OCI-LY7 (cell line): ENCODE results near the gene SEC24D. TPM values are rescaled to one million over a fixed set of nuclear protein-coding genes. Genes with fewer than 3 reads are reported as not detected.
A peak's percentile ranks its signal among the peaks of the same experiment; 100 is the strongest.

ENCODE experiments used
- BruUV-seq: library from RNA; stranded (reverse); fragments of 400-500 nt; replicated peaks from 2 replicates; lab custom pipeline; 2021; lab: Mats Ljungman, UMichigan
- CTCF ChIA-PET: fragments of 300-600 bp; sonication (Branson Sonifier 250); formaldehyde crosslinking; loops from one replicate; lab custom pipeline; 2022; ENCODE audit warnings: antibody characterized with exemption; ENCODE audit not compliant: unreplicated experiment; lab: Charles Lee
- POLR2A ChIA-PET: fragments of 300-600 bp; sonication (Branson Sonifier 250); formaldehyde crosslinking; loops from one replicate; lab custom pipeline; 2022; ENCODE audit warnings: antibody characterized with exemption; lab: Charles Lee
- DNase-seq: peaks from one replicate; pipeline ENCODE4 v3.0.0-alpha.2; 2015; ENCODE audit warnings: low spot score
- H2AFZ ChIP-seq: fragments of 200-600 bp; sonication (generic), shearing (Covaris generic); 2 replicates; pipeline ENCODE4 v1.6.1; 2014; ENCODE audit warnings: mild to moderate bottlenecking, antibody characterized with exemption, low read length, moderate library complexity
- H3K27ac ChIP-seq: fragments of 200-600 bp; sonication (generic); 2 replicates; pipeline ENCODE4 v1.5.1; 2014; ENCODE audit warnings: mixed run types, low read depth, mild to moderate bottlenecking, moderate library complexity, low read length, inconsistent platforms; ENCODE audit not compliant: poor library complexity, severe bottlenecking
- H3K36me3 ChIP-seq: fragments of 200-600 bp; sonication (generic); 2 replicates; pipeline ENCODE4 v1.6.1; 2014; ENCODE audit warnings: mild to moderate bottlenecking, antibody characterized with exemption, low read length, moderate library complexity, mixed read lengths; ENCODE audit not compliant: insufficient read depth
- H3K4me1 ChIP-seq: fragments of 200-600 bp; sonication (generic); 2 replicates; pipeline ENCODE4 v1.5.1; 2014; ENCODE audit warnings: mild to moderate bottlenecking, low read length; ENCODE audit not compliant: insufficient read depth, poor library complexity, severe bottlenecking
- H3K4me2 ChIP-seq: fragments of 200-600 bp; sonication (generic); 2 replicates; pipeline ENCODE4 v1.6.1; 2014; ENCODE audit warnings: mild to moderate bottlenecking, low read length
- H3K4me3 ChIP-seq: fragments of 200-600 bp; sonication (generic); 2 replicates; pipeline ENCODE4 v1.5.1; 2014; ENCODE audit warnings: mild to moderate bottlenecking, low read depth, low read length; ENCODE audit not compliant: poor library complexity, severe bottlenecking
- H3K79me2 ChIP-seq: fragments of 200-600 bp; sonication (generic); 2 replicates; pipeline ENCODE4 v1.6.1; 2016; ENCODE audit warnings: low read depth, mild to moderate bottlenecking, low read length, moderate library complexity, mixed read lengths; ENCODE audit not compliant: insufficient read depth
- H3K9me2 ChIP-seq: fragments of 200-600 bp; sonication (generic); 2 replicates; pipeline ENCODE4 v1.6.1; 2016; ENCODE audit warnings: mild to moderate bottlenecking, low read length, mixed read lengths; ENCODE audit not compliant: insufficient read depth
- H3K9me3 ChIP-seq: fragments of 200-600 bp; sonication (generic); 2 replicates; pipeline ENCODE4 v1.6.1; 2014; ENCODE audit warnings: mild to moderate bottlenecking, mixed run types, low read length, mixed read lengths
- H4K20me1 ChIP-seq: fragments of 200-600 bp; sonication (generic); 2 replicates; pipeline ENCODE4 v1.6.1; 2014; ENCODE audit warnings: mild to moderate bottlenecking, antibody characterized with exemption, low read length, moderate library complexity, mixed read lengths; ENCODE audit not compliant: insufficient read depth
- EZH2phosphoT487 ChIP-seq: fragments of 200-600 bp; sonication (generic); IDR thresholded peaks from 2 replicates; pipeline ENCODE4 v1.6.1; 2018; ENCODE audit warnings: low read depth, borderline replicate concordance, mild to moderate bottlenecking, mixed run types, antibody characterized with exemption, low read length, moderate library complexity, mixed read lengths
- intact Hi-C: fragments of 100-400 bp; cut with micrococcal nuclease; formaldehyde crosslinking; loops from one replicate; pipeline ENCODE4 v1.10.0; 2022; ENCODE audit not compliant: unreplicated experiment
- total RNA-seq, 2 experiments: library from RNA; depleted of rRNA in 1 of 2; stranded (reverse); fragments of >200 nt in 1 of 2; shearing (Covaris generic) in 1 of 2; gene quantifications; 2 replicates each; pipeline ENCODE4 v1.2.3, GENCODE V29; 2014 to 2022
- TF ChIP-seq, protein P1 (sequence below): fragments of 200-600 bp; sonication (generic); conservative IDR thresholded peaks from 2 replicates; pipeline ENCODE4 v1.5.1; 2014; ENCODE audit warnings: mild to moderate bottlenecking, antibody characterized with exemption, low read length, moderate library complexity, mixed read lengths

The SEC24D gene
- total RNA-seq, 2 experiments from 2014 or later, result 15.1 to 56.1 TPM

GRCh38 chr4:118683513-118683912, 152.4 kb downstream of the SEC24D start:
- Histone ChIP-seq H2AFZ (peak overlapping the region; percentile 95), H3K27ac (no peak overlapping the region), H3K4me3 (peak overlapping the region; percentile 2), H3K9me2 (no peaks in the 10 kb centered on the region), H3K36me3 (peaks cover 10% of the 10 kb centered on the region), H3K4me2 (peak overlapping the region; percentile 31), H3K4me1 (peaks cover 24% of the 10 kb centered on the region), H3K79me2 (peaks cover 25% of the 10 kb centered on the region), H4K20me1 (peaks cover 4% of the 10 kb centered on the region; the same call in 1 of the 2 replicates), H3K9me3 (no peaks in the 10 kb centered on the region)
- ChIA-PET CTCF (no interaction called here), POLR2A (interaction anchor here (0.7 to 1.1 kb wide), 2 partner anchors 60 to 104 kb away, joined by 3 to 5 read pairs; no protein-coding TSS in a partner anchor)
- intact Hi-C loops, result no loop called here
- BruUV-seq, result no TSS peak
- peak; percentile 44 for DNase-seq
- no peak for TF ChIP-seq EZH2phosphoT487

DNA sequence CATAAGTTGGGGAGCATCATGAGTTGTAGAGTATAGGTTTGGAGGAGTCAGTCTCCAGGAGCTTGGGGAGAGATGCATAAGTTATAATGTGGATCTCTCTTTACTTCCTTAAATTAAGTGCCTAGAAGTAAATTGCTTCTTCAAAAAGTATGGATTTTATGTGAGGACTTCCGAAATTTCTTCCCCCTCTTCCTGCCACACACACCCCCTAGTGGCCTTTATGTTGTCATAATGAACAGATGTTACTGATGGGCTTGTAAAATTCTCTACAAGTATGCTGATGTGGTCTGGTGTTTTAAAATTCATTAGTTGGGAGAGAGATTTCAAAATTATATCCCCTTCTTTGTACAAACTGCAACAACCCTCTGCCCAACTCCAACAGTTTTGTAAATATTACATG, 153.0 kb downstream of the SEC24D start:
- Histone ChIP-seq H3K9me2 (no peaks in the 10 kb centered on the region), H3K4me3 (peak overlapping the region; percentile 2), H2AFZ (peak overlapping the region; percentile 95), H3K9me3 (no peaks in the 10 kb centered on the region), H3K36me3 (peaks cover 4% of the 10 kb centered on the region), H3K27ac (no peak overlapping the region), H3K4me1 (peaks cover 24% of the 10 kb centered on the region), H3K4me2 (peak overlapping the region; percentile 31), H4K20me1 (peaks cover 4% of the 10 kb centered on the region; the same call in 1 of the 2 replicates), H3K79me2 (peaks cover 25% of the 10 kb centered on the region)
- peak; percentile 39 for DNase-seq
- no TSS peak for BruUV-seq
- CTCF ChIA-PET, result no interaction called here
- POLR2A ChIA-PET, result interaction anchor here (0.5 to 1.1 kb wide), 5 partner anchors 28 to 543 kb away, joined by 3 to 7 read pairs (median 6); no protein-coding TSS in a partner anchor
- intact Hi-C loops, result no loop called here
- TF ChIP-seq, protein P1, sequence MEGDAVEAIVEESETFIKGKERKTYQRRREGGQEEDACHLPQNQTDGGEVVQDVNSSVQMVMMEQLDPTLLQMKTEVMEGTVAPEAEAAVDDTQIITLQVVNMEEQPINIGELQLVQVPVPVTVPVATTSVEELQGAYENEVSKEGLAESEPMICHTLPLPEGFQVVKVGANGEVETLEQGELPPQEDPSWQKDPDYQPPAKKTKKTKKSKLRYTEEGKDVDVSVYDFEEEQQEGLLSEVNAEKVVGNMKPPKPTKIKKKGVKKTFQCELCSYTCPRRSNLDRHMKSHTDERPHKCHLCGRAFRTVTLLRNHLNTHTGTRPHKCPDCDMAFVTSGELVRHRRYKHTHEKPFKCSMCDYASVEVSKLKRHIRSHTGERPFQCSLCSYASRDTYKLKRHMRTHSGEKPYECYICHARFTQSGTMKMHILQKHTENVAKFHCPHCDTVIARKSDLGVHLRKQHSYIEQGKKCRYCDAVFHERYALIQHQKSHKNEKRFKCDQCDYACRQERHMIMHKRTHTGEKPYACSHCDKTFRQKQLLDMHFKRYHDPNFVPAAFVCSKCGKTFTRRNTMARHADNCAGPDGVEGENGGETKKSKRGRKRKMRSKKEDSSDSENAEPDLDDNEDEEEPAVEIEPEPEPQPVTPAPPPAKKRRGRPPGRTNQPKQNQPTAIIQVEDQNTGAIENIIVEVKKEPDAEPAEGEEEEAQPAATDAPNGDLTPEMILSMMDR, result peak; percentile 83
- TF ChIP-seq EZH2phosphoT487, result no peak

DNA sequence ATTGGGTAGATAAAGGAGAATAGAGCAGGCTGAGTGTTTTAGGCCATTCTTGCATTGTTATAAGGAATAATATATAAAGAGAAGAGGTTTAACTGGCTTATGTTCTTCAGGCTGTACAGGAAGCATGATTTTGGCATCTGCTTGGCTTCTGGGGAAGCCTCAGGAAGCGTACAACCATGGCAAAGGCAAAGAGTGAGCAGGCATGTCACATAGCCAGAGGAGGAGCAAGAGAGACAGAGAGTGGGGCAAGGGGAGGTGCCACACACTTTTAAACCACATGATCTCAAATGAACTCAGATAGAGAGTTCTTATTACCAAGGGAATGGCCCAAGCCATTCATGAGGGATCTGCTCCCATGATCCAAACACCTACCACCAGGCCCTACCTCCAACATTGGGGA, 155.1 kb downstream of the SEC24D start:
- Histone ChIP-seq H4K20me1 (peaks cover 1% of the 10 kb centered on the region; the same call in 1 of the 2 replicates), H3K9me3 (no peaks in the 10 kb centered on the region), H3K4me2 (no peak overlapping the region), H3K36me3 (no peaks in the 10 kb centered on the region), H3K27ac (no peak overlapping the region), H2AFZ (no peak overlapping the region), H3K9me2 (no peaks in the 10 kb centered on the region), H3K4me3 (no peak overlapping the region), H3K79me2 (peaks cover 4% of the 10 kb centered on the region), H3K4me1 (peaks cover 9% of the 10 kb centered on the region)
- TF ChIP-seq, protein P1, result no peak
- no peak for TF ChIP-seq EZH2phosphoT487
- ChIA-PET POLR2A (no interaction called here), CTCF (no interaction called here)
- BruUV-seq, result no TSS peak
- intact Hi-C loops, result no loop called here
- no peak for DNase-seq
